NCI-H146 (cell line): ENCODE measurements around the gene TXNRD1.
"Not testable (repeated sequence)": the region's sequence is repeated elsewhere in the genome, so short reads cannot be mapped to it uniquely, and the experiment has no call there.

ENCODE experiments used
- DNase-seq: peaks from one replicate; lab custom pipeline; 2025; lab: John Stamatoyannopoulos, UW

The TXNRD1 gene

GRCh38 chr12:104304261-104305009 is 88.9 kb downstream of the TXNRD1 start:
- DNase-seq: no peak

- DNase-seq: no peak
Observed at GRCh38 chr12:104305349-104305748, 89.8 kb downstream of the TXNRD1 start.

- DNase-seq: no peak
Observed at GRCh38 chr12:104306376-104306775, 90.8 kb downstream of the TXNRD1 start.

- no peak for DNase-seq
Observed at GRCh38 chr12:104306943-104307654, 91.5 kb downstream of the TXNRD1 start.

GRCh38 chr12:104307655-104308000 is 92.0 kb downstream of the TXNRD1 start:
- no peak for DNase-seq

- peak; percentile 77 for DNase-seq
Observed at GRCh38 chr12:104309446-104309993, 93.9 kb downstream of the TXNRD1 start.

- no peak for DNase-seq
Observed at GRCh38 chr12:104310751-104311633, 95.4 kb downstream of the TXNRD1 start.

GRCh38 chr12:104312202-104312601 is 96.6 kb downstream of the TXNRD1 start:
- no peak for DNase-seq

GRCh38 chr12:104312654-104313053 is 97.1 kb downstream of the TXNRD1 start:
- no peak for DNase-seq

GRCh38 chr12:104313568-104314241 is 98.1 kb downstream of the TXNRD1 start:
- no peak for DNase-seq

- no peak for DNase-seq
Observed at GRCh38 chr12:104314242-104314614, 98.6 kb downstream of the TXNRD1 start.

- no peak for DNase-seq
Observed at GRCh38 chr12:104315326-104316224, 100.0 kb downstream of the TXNRD1 start.

- DNase-seq: no peak
Observed at GRCh38 chr12:104316936-104317335, 101.4 kb downstream of the TXNRD1 start.

- DNase-seq: no peak
Observed at GRCh38 chr12:104317538-104318210, 102.1 kb downstream of the TXNRD1 start.

GRCh38 chr12:104319028-104319427 is 103.4 kb downstream of the TXNRD1 start:
- DNase-seq: no peak

- no peak for DNase-seq
Observed at GRCh38 chr12:104319918-104320626, 104.5 kb downstream of the TXNRD1 start.

GRCh38 chr12:104320627-104321024 is 105.0 kb downstream of the TXNRD1 start:
- no peak for DNase-seq

GRCh38 chr12:104321949-104322348 is 106.4 kb downstream of the TXNRD1 start:
- DNase-seq: no peak

GRCh38 chr12:104322533-104322932 is 107.0 kb downstream of the TXNRD1 start:
- not testable (repeated sequence) for DNase-seq
